ENCODE data around the gene ADCY5. TPM values are rescaled to one million over a fixed set of nuclear protein-coding genes. Genes with fewer than 3 reads are reported as not detected.

The ADCY5 gene
- total RNA-seq, 1 experiment from 2014 or later = 0.49 TPM

- TF ChIP-seq REST (IDR thresholded peaks at IDR 0.05; ENCODE audit: low read depth) (no peak), SIN3A (IDR thresholded peaks at IDR 0.05; ENCODE audit: low read depth) (no peak), CEBPB (IDR thresholded peaks at IDR 0.05; ENCODE audit: low read depth) (no peak), RAD21 (IDR thresholded peaks at IDR 0.05; ENCODE audit: low read depth) (no peak)
Observed at GRCh38 chr3:123277106-123277505, 171.8 kb downstream of the ADCY5 start (continued).

GRCh38 chr3:123276346-123277006, 172.4 kb downstream of the ADCY5 start:
- ChIA-PET POLR2A (no interaction called here), RAD21 (ENCODE audit: low non-redundant PET in 1 of 2, low total read pairs in 2 of 2, uncharacterized antibody in 2 of 2, unreplicated experiment in 2 of 2) (no interaction called here), CTCF (interaction anchor here (1.2 kb wide), 1 partner anchor 10 kb away, joined by 3 read pairs; no protein-coding TSS in a partner anchor)
- TF ChIP-seq SRF (IDR thresholded peaks at IDR 0.05; ENCODE audit: low read depth) (no peak), ZBTB33 (IDR thresholded peaks at IDR 0.05; ENCODE audit: extremely low read depth, insufficient replicate concordance, low read length) (no peak), REST (IDR thresholded peaks at IDR 0.05; ENCODE audit: low read depth) (no peak), JUND (IDR thresholded peaks at IDR 0.05) (no peak), RAD21 (IDR thresholded peaks at IDR 0.05; ENCODE audit: low read depth) (no peak), CBX3 (IDR thresholded peaks at IDR 0.05; ENCODE audit: low read depth) (no peak)
- Histone ChIP-seq H3K27ac (ENCODE audit: low read depth, low read length) (no peak overlapping the region), H3K4me3 (replicated peaks in 1 of 2; ENCODE audit: low read depth in 1 of 2, low read length in 2 of 2) (no peak overlapping the region), H3K9me2 (ENCODE audit: insufficient read depth) (no peaks in the 10 kb centered on the region), H3K4me2 (ENCODE audit: low read length) (no peak overlapping the region), H3K4me1 (ENCODE audit: control insufficient read depth in 1 of 2, insufficient read depth in 2 of 2, low read length in 2 of 2) (no peaks in the 10 kb centered on the region), H3K79me2 (ENCODE audit: insufficient read depth, low read length) (no peaks in the 10 kb centered on the region), H2AFZ (ENCODE audit: low read depth, low read length, poor library complexity, severe bottlenecking) (no peak overlapping the region), H3K9me3 (ENCODE audit: control insufficient read depth in 1 of 2, insufficient read depth in 1 of 2, low read depth in 1 of 2, low read length in 2 of 2) (no peaks in the 10 kb centered on the region), H3K36me3 (ENCODE audit: control insufficient read depth in 1 of 2, insufficient read depth in 2 of 2, low read length in 2 of 2) (no peaks in the 10 kb centered on the region), H3K9ac (ENCODE audit: low read length) (no peak overlapping the region), H4K20me1 (ENCODE audit: insufficient read depth) (no peaks in the 10 kb centered on the region), H3K27me3 (ENCODE audit: insufficient read depth, low read length) (no peaks in the 10 kb centered on the region)
- ATAC-seq (no peak), DNase-seq (ENCODE audit: low read depth, low spot score) (no peak)
- intact Hi-C loops (cut with micrococcal nuclease) = no loop called here
- BruUV-seq (replicated peaks) = no TSS peak
